ENCODE measurements around the gene SLC22A1. TPM values are rescaled to one million over a fixed set of nuclear protein-coding genes. Genes with fewer than 3 reads are reported as not detected.

Gene SLC22A1
- total RNA-seq, 1 experiment from 2014 or later = 0.07 TPM

DNA sequence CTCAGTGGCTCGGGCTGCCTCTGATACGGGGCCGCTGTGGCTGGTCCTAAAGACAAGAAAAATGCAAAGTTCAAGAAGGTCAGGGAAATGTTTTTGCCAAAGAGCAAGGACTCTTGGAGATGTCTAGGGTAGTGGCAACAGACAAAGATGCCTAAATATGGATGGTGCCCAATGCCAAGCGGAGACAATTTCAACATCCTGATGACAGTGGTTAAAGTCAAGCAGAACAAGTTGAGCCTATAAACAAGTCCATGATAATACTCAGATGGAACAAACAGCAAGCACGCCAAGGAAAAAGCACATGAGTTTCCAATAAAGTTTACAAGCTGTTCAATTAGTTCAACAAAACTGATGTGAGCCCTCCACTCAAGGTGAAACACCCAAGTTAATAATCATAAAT lies 51.1 kb downstream of the SLC22A1 start:
- DNase-seq (ENCODE audit: low spot score) = no peak

DNA sequence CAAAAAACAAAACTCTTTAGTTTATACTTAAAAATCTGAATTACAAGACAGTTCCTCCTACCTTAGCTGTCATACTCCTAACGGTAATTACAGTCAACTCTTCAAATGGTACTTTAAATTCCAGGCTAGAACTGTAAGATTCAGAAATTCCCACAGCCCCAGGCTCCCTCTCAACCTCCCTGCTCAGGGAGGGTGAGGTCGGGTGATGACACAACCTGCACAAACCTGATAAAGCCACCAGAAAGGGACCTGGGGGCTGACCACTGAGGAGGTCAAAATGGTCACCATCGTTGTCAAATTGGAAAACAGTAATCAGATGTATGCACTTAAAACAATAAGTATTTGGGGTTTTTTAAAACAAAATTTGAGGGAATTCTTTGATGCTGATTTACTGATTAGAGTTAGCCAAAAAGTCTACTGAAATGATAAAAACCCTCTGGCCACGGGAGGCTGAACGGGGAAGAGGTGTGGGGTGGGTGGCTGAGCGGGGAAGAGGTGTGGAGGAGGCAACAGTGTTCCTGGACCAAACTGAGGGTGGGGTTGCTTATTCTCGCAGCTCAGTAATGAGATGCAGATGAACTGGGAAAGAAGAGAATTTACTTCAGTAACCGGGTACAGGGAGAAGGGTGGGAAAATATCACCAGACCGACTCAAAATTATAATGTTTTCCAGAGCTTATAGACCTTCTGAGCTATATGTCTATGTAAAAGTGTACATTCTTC lies 52.4 kb downstream of the SLC22A1 start:
- no peak for DNase-seq (ENCODE audit: low spot score)

GRCh38 chr6:160174681-160175080 lies 53.1 kb downstream of the SLC22A1 start:
- no peak for DNase-seq (ENCODE audit: low spot score)

GRCh38 chr6:160177220-160177619 lies 55.6 kb downstream of the SLC22A1 start:
- no peak for DNase-seq (ENCODE audit: low spot score)

DNA sequence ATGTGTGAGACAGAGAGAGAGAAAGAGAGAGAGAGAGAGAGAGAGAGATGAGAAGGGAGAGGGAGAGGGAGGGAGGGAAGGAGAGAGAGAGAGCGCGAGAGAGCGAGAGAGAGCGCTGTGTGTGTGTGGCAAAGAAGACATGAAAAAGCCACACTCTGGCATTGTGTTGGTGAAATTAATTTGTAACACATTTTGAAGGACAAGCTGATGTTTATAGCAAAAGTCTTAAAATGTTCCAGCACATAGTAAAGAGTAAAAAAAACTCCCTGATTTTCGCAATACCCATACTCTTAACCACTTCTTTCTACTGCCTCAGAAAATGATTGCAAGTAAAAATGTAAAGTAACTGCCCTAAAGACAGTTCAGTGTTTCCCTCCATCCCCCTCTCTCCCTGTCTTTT lies 56.7 kb downstream of the SLC22A1 start:
- no peak for DNase-seq (ENCODE audit: low spot score)

GRCh38 chr6:160180706-160181105 lies 59.1 kb downstream of the SLC22A1 start:
- no peak for DNase-seq (ENCODE audit: low spot score)

- peak; percentile 36 for DNase-seq (ENCODE audit: low spot score)
Measured at GRCh38 chr6:160188773-160189172, 67.2 kb downstream of the SLC22A1 start.

- DNase-seq (ENCODE audit: low spot score) = no peak
Measured at GRCh38 chr6:160190081-160190480, 68.5 kb downstream of the SLC22A1 start.

DNA sequence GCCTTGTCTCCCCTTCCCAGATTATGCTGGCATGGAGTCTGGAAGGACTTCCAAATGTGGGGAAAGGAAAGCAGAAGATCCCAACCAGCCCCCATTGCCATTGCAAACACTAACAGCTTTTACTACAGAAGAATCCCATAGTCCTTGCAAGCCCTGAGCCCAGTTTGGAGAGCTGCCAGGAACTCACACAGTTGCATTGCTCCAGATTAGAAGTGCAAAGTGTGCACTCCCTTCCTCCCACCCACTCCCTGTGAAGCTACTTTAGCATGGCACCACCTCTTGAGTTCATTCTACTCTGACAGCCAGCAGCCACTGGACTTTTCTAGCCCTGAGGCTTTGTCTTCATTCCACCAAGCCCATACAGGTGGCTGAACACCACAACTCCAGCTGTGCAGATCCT lies 69.4 kb downstream of the SLC22A1 start:
- no peak for DNase-seq (ENCODE audit: low spot score)

- no peak for DNase-seq (ENCODE audit: low spot score)
Measured at GRCh38 chr6:160192840-160193239, 71.2 kb downstream of the SLC22A1 start.

DNA sequence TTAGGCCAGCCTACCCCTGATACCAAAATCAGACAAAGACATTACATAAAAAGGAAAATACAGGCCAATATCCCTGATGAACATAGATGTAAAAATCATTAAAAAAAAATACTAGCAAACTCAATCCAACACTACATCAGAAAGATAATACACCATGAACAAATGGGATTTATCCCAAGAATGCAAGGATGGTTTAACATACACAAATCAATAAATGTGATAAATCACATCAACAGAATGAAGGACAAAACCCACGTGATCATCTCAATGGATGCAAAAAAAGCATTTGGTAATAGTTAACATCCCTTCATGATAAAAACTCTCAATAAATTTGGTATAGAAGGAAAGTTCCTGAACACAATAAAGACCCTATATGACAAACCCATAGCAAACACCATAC lies 73.2 kb downstream of the SLC22A1 start:
- DNase-seq (ENCODE audit: low spot score) = no peak

DNA sequence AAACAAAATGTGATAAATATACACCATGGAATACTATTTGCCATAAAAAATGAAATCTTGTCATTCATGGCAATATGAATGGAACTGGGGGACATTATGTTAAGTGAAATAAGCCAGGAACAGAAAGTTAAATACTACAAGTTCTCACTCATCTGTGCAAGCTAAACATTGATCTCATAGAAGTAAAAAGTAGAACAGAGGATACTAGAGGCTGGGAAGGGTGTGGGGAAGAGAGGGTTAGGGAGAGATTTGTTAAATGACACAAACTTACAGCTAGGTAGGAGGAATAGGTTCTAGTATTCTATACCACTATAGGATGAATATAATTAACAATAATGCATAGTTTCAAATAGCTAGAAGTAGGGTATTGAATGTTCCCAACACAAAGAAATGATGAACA lies 76.0 kb downstream of the SLC22A1 start:
- no peak for DNase-seq (ENCODE audit: low spot score)

GRCh38 chr6:160198606-160199211 lies 77.1 kb downstream of the SLC22A1 start:
- DNase-seq (ENCODE audit: low spot score) = peak; percentile 7

- no peak for DNase-seq (ENCODE audit: low spot score)
Measured at GRCh38 chr6:160201061-160201460, 79.4 kb downstream of the SLC22A1 start.

- no peak for DNase-seq (ENCODE audit: low spot score)
Measured at GRCh38 chr6:160202411-160202810, 80.8 kb downstream of the SLC22A1 start.

DNA sequence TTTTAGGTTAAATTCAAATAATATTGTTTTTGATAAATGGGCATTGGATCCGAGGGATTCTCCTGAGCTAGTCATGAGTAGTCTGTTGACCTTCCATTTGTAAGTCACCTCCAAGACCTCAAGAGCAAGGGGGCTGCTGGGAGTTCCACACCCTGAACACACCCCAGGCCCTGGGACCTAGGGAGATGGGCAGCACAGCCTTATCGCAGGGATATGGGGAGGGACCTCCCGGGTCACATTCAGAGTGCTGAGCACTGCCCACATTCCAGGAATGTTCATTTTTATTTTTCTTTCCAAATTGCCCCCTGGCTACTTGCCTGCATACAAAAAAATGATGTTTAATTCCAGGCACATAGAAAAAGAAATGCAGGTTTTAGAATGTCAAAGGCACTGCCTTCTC lies 81.5 kb downstream of the SLC22A1 start:
- DNase-seq (ENCODE audit: low spot score) = no peak

DNA sequence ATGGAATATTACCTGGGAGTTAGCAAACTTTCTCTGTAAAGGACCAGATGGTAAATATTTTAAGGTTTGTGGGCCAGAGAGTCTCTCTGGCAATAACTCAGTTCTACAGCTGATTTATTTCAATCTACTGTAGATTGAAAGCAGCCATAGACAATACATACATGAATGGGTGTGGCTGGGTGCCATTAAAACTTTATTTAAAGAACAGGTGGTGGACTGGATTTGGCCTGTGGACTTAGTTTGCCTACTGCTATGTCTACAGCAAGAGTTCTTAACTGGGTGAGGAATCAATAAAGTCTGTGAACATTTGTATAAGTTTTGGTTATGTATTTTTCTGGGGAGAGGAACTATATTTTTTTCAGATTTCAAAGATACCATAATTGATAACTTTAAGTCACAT lies 81.9 kb downstream of the SLC22A1 start:
- no peak for DNase-seq (ENCODE audit: low spot score)

GRCh38 chr6:160203953-160204352 lies 82.3 kb downstream of the SLC22A1 start:
- DNase-seq (ENCODE audit: low spot score) = no peak

DNA sequence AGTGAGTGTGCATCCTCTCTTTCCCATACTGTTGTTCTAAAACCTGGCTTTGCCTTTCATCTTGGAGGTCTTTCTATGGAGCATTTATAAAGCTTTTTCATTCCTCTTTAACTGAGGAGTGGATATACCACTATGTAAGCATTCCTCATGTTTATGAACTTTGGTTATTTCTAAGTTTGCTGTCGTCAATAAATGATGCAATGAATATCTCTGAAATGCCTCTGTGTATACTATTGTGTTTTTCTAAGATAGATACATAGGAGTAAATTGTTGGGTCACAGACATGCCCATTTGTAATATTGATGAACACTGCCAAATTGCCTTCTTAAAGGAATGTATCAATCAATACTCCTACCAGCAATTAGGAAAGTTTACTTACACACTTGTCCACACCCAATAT lies 83.1 kb downstream of the SLC22A1 start:
- no peak for DNase-seq (ENCODE audit: low spot score)

DNA sequence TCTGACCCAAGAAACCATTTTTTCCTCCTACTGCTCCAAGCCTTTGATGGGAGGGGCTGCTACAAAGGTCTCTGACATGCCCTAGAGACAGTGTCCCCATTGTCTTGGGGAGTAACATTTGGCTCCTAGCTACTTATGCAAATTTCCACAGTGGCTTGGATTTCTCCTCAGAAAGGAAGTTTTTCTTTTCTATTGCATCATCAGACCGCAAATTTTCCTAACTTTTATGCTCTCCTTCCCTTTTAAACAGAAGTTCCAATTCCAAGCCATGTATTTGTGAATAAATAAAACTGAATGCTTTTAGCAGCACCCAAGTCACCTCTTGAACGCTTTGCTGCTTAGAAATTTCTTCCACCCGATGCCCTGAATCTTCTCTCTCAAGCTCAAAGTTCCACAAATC lies 86.0 kb downstream of the SLC22A1 start:
- no peak for DNase-seq (ENCODE audit: low spot score)

All from A172 (cell line).